ENCODE results near the gene HOXD3. TPM values are rescaled to one million over a fixed set of nuclear protein-coding genes. Genes with fewer than 3 reads are reported as not detected.

HOXD3 gene
- total RNA-seq, 1 donor, result 0.09 TPM

GRCh38 chr2:176140513-176141317 lies 16.4 kb upstream of the HOXD3 start:
- TF ChIP-seq CTCF (IDR thresholded peaks at IDR 0.05; ENCODE audit: insufficient read depth, low read length), result peak; percentile 81
- peak overlapping the region; percentile 67 for H3K4me3 ChIP-seq (ENCODE audit: low read depth, low read length)
- DNase-seq (ENCODE audit: low read depth), result peak; percentile 47

- no peak for DNase-seq (ENCODE audit: low read depth)
- no peak overlapping the region for H3K4me3 ChIP-seq (ENCODE audit: low read depth, low read length)
- no peak for TF ChIP-seq CTCF (IDR thresholded peaks at IDR 0.05; ENCODE audit: insufficient read depth, low read length)
Measured at GRCh38 chr2:176142281-176142680, 14.8 kb upstream of the HOXD3 start.

DNA sequence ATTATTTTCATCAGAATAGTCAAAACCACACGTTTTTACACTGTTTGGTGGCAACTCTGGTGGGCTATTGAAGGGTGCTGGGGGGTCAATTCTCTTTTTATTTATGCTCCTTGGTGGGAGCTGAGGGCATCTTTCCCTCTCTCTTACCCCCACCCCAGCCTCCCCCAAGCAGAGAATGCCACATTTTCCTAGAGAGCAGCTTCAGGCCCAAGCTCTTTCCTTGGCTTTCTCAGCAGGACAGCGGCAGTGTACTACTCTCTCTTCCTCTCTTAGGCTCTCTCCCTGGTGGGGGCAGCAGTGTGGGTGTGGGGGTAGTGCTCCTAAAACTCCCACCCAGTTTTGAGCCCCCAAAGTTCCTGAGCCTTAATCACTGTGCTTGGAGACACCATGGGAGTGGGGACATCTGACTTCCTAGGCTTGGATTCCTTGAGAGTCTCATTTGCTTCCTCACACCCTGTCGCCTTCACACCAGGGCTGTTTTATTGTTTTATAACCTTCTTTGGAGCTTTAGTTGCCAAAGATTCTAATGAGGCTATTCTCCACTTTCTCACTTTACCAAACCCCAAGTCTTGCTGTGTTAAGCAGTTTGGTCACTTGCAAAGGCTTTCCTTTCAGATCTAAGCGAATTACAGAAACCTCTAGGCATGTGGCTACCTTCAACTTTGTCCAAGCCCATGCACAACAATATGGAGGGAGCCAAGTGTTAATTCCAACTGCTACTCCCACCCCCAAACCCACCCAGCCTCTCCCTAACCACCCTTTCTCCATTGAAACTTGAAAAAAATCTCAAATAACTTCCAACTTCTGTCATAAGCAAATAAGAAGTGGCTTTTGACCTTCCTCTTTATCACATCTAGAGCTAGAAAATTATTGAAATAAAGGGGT lies 11.8 kb upstream of the HOXD3 start:
- DNase-seq (ENCODE audit: low read depth), result no peak
- H3K4me3 ChIP-seq (ENCODE audit: low read depth, low read length), result no peak overlapping the region
- no peak for TF ChIP-seq CTCF (IDR thresholded peaks at IDR 0.05; ENCODE audit: insufficient read depth, low read length)

GRCh38 chr2:176146101-176146500 lies 11.0 kb upstream of the HOXD3 start:
- no peak overlapping the region for H3K4me3 ChIP-seq (ENCODE audit: low read depth, low read length)
- TF ChIP-seq CTCF (IDR thresholded peaks at IDR 0.05; ENCODE audit: insufficient read depth, low read length), result no peak
- DNase-seq (ENCODE audit: low read depth), result no peak

GRCh38 chr2:176146645-176147044 lies 10.5 kb upstream of the HOXD3 start:
- TF ChIP-seq CTCF (IDR thresholded peaks at IDR 0.05; ENCODE audit: insufficient read depth, low read length), result no peak
- H3K4me3 ChIP-seq (ENCODE audit: low read depth, low read length), result no peak overlapping the region
- no peak for DNase-seq (ENCODE audit: low read depth)

GRCh38 chr2:176147210-176147799 lies 9.8 kb upstream of the HOXD3 start:
- no peak for DNase-seq (ENCODE audit: low read depth)
- H3K4me3 ChIP-seq (ENCODE audit: low read depth, low read length), result no peak overlapping the region
- no peak for TF ChIP-seq CTCF (IDR thresholded peaks at IDR 0.05; ENCODE audit: insufficient read depth, low read length)
